ENCODE measurements around the gene DSG4.

DSG4 gene

GRCh38 chr18:31407649-31408048 lies 31.1 kb downstream of the DSG4 start:
- no peak for DNase-seq

DNA sequence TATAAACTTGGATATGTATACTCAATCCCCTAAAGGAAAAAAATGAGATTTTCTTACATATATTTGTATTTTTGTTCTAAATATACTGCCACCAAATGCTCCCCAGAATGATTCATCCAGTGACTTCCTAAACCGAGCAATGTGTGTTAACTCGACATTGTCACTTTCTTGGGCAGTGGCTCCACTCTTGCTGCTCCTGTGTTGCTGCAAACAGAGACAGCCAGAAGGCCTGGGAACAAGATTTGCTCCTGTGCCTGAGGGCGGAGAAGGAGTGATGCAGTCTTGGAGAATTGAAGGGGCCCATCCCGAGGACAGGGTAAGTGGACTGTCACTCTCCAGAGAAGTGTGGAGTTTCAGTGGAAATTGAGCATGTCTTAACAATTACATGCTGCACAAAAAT lies 32.7 kb downstream of the DSG4 start:
- no peak for DNase-seq

- DNase-seq: no peak
Measured at GRCh38 chr18:31410716-31411483, 34.3 kb downstream of the DSG4 start.

DNA sequence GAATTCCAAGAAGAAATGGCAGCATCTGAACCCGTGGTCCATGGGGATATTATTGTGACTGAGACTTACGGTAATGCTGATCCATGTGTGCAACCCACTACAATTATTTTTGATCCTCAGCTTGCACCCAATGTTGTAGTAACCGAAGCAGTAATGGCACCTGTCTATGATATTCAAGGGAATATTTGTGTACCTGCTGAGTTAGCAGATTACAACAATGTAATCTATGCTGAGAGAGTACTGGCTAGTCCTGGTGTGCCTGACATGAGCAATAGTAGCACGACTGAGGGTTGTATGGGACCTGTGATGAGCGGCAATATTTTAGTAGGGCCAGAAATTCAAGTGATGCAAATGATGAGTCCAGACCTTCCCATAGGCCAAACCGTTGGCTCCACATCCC lies 36.6 kb downstream of the DSG4 start:
- no peak for DNase-seq

DNA sequence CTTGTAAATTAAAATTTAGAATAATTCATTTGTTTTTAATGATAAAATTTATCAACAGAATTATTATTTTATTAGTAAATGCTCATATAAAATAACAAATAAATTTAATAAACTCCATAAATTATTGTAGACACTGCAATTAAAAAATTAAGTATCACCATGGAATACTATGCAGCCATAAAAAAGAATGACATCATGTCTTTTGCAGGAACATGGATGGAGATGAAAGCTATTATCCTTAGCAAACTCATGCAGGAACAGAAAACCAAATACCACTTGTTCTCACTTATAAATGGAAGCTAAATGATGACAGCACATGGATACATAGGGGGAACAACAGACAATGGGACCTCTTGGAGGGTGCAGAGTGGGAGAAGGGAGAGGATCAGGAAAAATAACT lies 41.3 kb downstream of the DSG4 start:
- DNase-seq: no peak

GRCh38 chr18:31419457-31419932 lies 42.9 kb downstream of the DSG4 start:
- DNase-seq: no peak

DNA sequence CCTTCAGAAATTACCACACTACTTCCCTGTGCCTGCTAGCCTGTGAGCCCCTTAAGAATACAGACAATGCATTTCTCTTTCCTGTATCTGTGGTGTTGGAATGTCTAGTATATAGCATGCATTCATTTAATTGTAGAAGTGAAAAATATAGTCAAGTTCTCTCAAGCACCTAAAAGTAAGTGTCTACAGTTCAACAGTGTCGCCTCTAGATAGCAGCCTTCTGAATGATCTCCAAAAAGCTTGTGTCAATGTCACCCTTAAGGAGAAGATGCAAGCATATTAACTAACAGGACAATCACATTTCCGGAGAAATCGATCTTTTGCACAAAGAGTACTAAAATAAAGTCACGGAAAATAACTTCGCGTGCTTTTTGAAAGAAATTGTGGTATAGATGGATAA lies 43.5 kb downstream of the DSG4 start:
- DNase-seq: no peak

DNA sequence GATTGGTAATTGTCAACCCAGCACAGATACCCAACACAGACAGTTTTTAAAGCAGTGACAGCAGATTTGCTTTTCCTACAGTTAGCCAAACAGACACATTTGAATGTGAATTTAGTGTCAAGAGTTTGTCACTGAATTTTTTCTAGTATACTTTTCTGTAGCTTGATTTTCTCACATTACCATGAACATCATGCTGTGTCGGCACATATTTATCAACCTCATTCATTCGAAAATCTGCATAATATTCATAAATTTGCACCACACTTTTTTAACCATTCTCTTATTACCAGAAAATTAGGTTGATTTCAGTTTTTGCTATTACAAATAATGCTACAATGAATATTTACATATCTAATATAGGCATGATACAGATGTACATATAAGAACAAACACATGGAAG lies 43.9 kb downstream of the DSG4 start:
- DNase-seq: no peak

DNA sequence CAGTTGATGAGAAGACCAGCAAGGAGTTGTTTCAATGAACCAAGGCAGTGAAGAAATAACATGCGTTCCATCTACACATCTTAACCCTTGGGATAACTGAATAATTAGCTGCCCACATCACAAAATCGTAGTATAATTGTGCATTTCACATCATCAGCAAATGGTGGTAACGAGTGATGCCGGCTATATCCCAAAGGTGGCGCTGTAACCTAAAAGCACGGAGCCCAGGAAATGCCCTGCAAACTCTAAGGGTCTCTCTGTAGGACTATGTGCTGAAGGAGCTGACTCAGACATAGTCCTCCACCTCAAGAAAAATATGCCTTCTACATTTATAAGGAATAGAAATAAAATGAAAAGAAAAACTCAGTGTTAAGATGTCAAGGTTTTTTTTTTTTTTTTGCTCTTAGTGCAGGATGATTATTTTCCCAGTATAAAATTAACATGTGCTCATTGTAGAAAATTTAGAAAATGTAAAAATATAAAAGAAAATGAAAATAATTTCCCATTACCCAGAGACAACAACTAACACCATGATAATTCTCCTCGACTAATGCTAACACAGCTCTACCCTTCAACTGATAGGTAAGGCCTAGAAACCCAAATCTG lies 47.9 kb downstream of the DSG4 start:
- DNase-seq: peak; percentile 4

DNA sequence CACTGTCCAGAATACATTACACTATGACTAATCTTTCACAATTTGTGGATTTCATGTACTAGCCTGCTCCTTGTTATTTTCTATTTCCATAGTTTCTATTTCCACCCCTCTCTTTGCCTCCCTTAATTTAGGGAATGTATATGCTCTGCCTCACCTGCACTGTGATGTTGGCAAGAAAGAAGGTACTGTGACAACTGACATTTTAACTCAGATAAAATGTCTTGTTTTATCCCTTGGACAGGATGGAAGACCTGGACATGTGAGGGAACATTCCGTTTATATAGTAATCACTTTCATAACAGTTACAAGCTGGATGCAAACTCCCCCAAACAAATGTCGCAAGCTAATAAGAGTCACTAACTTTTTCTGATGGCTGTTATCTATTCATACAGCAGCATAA lies 49.4 kb downstream of the DSG4 start:
- DNase-seq: no peak

- DNase-seq: no peak
Measured at GRCh38 chr18:31426871-31427406, 50.4 kb downstream of the DSG4 start.

DNA sequence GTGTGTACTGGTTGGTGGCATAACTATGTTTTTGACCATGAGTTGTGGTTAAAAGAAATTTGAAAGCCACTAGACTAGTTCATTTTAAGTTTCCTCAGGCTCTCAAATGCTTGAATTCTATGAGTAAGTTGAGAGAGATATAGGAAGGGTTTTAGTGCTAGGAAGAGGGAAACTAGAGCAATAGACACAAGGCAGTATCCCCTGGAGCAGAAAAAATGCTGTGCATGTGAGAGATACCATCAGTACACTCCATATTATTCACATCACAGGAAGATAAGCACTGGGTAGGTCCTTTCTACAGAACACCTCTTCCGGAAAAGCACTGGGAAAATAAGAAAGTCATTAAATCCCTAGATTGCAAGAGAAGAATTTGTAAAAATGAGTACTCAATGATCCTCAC lies 51.6 kb downstream of the DSG4 start:
- DNase-seq: no peak

DNA sequence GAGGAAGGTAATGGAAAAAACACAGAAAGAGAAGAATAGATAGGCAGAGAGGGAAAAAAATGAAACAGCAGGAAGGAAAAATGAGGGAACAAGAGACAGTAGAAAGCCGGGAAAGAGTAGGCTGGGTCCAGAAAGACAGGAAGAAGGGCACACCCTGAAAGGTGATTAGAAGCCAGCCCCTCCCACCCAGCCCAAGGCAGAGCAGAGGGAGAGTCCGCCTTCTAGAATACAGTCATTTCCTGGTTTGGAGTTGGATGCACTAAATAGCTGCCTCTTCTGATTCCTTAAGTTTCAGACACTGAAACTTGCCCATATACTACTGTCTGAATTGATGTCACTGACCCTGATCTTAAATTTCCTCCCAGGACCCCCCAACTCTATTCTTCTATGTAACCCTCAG lies 53.0 kb downstream of the DSG4 start:
- no peak for DNase-seq

- DNase-seq: no peak
Measured at GRCh38 chr18:31430072-31430471, 53.5 kb downstream of the DSG4 start.

DNA sequence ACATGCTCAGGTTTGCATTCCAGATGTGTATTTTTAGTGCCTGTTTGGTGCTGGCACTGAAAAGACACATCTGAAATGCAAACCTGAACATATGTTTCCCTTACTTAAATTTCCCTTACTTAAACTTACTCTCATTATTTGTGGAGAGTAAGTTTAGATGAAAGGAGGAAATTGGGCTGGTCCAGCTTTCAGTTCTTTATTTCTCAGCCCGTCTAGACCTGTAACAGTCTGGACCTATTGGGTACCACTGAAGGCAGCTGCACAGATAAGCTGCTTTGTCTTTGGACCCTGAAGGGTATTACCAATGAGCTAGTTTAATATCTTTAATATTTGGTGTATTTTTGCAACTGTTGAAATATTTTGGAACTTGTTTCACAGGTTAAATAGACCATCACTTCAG lies 54.0 kb downstream of the DSG4 start:
- DNase-seq: no peak

DNA sequence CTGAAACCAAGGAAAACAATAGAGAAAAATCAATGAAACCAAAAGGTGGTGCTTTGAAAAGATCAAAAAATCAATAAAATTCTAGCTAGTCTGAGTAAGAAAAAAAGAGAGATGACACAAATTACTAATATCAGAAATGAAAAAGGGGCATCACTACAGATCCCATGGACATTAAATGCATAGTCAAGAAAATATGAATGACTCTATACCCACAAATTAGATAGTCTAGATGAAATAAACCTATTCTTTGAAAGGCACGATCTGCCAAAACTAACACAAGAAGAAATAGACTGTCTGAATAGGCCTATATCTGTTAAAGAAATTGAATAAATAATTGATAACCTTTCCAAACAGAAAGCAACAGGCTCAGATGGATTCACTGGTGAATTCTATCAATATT lies 55.7 kb downstream of the DSG4 start:
- DNase-seq: no peak

- no peak for DNase-seq
Measured at GRCh38 chr18:31436825-31437224, 60.2 kb downstream of the DSG4 start.

DNA sequence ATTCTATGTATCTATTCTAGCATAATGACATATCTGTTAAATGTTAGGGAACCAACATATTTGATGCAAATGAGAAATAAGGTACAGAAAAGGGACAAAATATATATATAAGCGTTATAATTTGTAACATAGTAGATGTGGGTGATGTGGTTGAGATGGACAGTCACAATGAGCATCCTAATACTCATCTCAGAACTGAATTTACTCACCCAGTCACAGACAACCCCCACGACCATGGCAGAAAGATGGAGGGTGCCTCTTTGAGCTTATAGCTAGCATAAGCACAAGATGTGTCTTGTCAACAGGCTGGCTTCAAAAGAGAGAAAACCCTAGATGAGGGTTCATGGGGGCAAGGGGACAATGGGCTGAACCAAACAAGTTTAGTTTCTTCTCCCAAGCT lies 61.8 kb downstream of the DSG4 start:
- no peak for DNase-seq

- no peak for DNase-seq
Measured at GRCh38 chr18:31439807-31440325, 63.3 kb downstream of the DSG4 start.

- no peak for DNase-seq
Measured at GRCh38 chr18:31440787-31441186, 64.2 kb downstream of the DSG4 start.

DNA sequence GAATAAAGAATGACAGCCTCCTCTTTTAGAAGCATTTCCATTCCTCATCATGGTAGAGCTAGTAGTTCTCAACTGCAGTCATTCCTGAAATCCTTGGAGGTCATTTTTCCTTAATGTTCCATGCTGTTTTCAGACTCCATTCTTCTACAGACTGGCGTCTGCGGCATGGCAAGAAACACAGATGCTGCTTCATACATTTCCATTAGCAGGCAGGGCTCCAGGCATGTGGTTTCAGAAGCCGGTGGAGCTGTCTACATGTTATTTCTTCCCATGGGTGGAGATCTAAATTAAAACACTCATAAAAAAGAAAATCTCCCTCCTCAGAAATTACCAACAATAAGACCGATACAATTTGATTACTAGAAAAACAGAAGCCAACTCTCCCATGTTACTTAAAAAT lies 64.9 kb downstream of the DSG4 start:
- no peak for DNase-seq

- no peak for DNase-seq
Measured at GRCh38 chr18:31444142-31444541, 67.6 kb downstream of the DSG4 start.

DNA sequence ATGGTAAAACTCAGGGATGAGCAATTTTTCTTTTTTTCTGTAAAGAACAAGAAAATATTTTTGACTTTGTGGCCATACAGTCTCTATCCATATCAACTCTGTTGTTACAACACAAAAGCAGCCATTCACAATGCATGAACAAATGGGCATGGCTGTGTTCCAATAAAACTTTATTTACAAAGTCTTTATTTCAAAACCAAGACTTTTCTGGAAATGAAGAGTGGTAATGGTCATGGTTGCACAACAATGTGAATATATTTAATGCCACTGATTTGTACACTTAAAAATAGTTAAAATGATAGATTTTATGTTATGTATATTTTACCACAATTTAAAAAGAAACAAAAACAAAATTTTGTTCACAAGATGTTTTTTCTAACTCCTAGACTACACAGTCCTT lies 69.3 kb downstream of the DSG4 start:
- DNase-seq: no peak

- no peak for DNase-seq
Measured at GRCh38 chr18:31446854-31447253, 70.3 kb downstream of the DSG4 start.
